Measurements from ENCODE around the gene PIP5KL1. TPM values are rescaled to one million over a fixed set of nuclear protein-coding genes. Genes with fewer than 3 reads are reported as not detected.
A peak's percentile ranks its signal among the peaks of the same experiment; 100 is the strongest.

Gene PIP5KL1
- total and polyA plus RNA-seq, 4 donors, result 2.0 to 9.0 (median 4.9) TPM

DNA sequence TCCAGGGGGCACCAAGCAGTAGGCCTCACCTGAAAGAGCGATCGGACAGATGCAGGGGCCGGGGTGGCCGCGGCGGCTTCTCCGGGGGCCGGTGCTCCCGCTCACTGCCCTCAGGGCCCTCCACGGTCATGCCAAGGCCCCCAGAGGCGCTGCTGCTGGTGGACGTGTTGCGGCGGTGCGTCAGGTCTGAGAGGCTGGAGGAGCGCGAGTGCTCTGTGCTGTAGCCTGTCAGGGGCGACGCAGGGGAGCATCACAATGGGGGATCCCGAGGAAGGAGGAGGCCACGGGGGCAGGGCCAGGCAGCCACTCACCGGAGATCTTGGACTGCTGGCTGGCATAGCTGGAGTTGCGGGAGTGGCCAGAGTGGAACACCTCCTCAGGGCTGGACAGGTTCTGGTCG, 14.8 kb upstream of the PIP5KL1 start:
- WGBS, 2 donors, result 92 to 95% methylated on average over 24 of the region's 24 CpGs
- Histone ChIP-seq H3K4me1 (ENCODE audit: control insufficient read depth in 5 of 5, insufficient read depth in 5 of 5, low read length in 5 of 5) (peaks cover 0 to 23% (median 5%) of the 10 kb centered on the region in 5 donors), H3K4me3 (no peak overlapping the region), H3K27ac (ENCODE audit: low read depth in 1 of 2, low read length in 1 of 2) (no peak overlapping the region), H3K36me3 (ENCODE audit: control insufficient read depth in 4 of 4, insufficient read depth in 4 of 4, low read length in 4 of 4) (peaks cover 0 to 37% (median 18%) of the 10 kb centered on the region in 4 donors), H3K9ac (ENCODE audit: insufficient read depth in 1 of 2, low read length in 2 of 2) (no peak overlapping the region), H3K9me3 (ENCODE audit: control insufficient read depth in 4 of 4, insufficient read depth in 3 of 4, low read length in 3 of 4) (no peaks in the 10 kb centered on the region), H3K27me3 (ENCODE audit: control insufficient read depth in 3 of 3, insufficient read depth in 3 of 3, low read length in 2 of 3) (no peaks in the 10 kb centered on the region)
- TF ChIP-seq, protein P1, sequence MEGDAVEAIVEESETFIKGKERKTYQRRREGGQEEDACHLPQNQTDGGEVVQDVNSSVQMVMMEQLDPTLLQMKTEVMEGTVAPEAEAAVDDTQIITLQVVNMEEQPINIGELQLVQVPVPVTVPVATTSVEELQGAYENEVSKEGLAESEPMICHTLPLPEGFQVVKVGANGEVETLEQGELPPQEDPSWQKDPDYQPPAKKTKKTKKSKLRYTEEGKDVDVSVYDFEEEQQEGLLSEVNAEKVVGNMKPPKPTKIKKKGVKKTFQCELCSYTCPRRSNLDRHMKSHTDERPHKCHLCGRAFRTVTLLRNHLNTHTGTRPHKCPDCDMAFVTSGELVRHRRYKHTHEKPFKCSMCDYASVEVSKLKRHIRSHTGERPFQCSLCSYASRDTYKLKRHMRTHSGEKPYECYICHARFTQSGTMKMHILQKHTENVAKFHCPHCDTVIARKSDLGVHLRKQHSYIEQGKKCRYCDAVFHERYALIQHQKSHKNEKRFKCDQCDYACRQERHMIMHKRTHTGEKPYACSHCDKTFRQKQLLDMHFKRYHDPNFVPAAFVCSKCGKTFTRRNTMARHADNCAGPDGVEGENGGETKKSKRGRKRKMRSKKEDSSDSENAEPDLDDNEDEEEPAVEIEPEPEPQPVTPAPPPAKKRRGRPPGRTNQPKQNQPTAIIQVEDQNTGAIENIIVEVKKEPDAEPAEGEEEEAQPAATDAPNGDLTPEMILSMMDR (IDR thresholded peaks at IDR 0.05; ENCODE audit: control extremely low read depth, extremely low read depth), result no peak
- DNase-seq (no peak), ATAC-seq (ENCODE audit: insufficient read depth, low FRiP score) (no peak)

- 95 to 96% methylated on average over 38 of the region's 38 CpGs for WGBS, 2 donors
- ATAC-seq (ENCODE audit: insufficient read depth, low FRiP score), result no peak
- no peak overlapping the region for H3K9ac ChIP-seq (ENCODE audit: insufficient read depth in 1 of 2, low read length in 2 of 2)
- H3K27ac ChIP-seq (ENCODE audit: low read depth in 1 of 2, low read length in 1 of 2), result no peak overlapping the region
- H3K4me3 ChIP-seq, result no peak overlapping the region
- peaks cover 0 to 23% (median 5%) of the 10 kb centered on the region in 5 donors for H3K4me1 ChIP-seq (ENCODE audit: control insufficient read depth in 5 of 5, insufficient read depth in 5 of 5, low read length in 5 of 5)
- DNase-seq, result no peak
- no peaks in the 10 kb centered on the region for H3K9me3 ChIP-seq (ENCODE audit: control insufficient read depth in 4 of 4, insufficient read depth in 3 of 4, low read length in 3 of 4)
- TF ChIP-seq, protein P1 (IDR thresholded peaks at IDR 0.05; ENCODE audit: control extremely low read depth, extremely low read depth), result no peak
- H3K27me3 ChIP-seq (ENCODE audit: control insufficient read depth in 3 of 3, insufficient read depth in 3 of 3, low read length in 2 of 3), result no peaks in the 10 kb centered on the region
- peaks cover 0 to 37% (median 20%) of the 10 kb centered on the region in 4 donors for H3K36me3 ChIP-seq (ENCODE audit: control insufficient read depth in 4 of 4, insufficient read depth in 4 of 4, low read length in 4 of 4)
Measured at GRCh38 chr9:127944586-127945218, 14.1 kb upstream of the PIP5KL1 start.

DNA sequence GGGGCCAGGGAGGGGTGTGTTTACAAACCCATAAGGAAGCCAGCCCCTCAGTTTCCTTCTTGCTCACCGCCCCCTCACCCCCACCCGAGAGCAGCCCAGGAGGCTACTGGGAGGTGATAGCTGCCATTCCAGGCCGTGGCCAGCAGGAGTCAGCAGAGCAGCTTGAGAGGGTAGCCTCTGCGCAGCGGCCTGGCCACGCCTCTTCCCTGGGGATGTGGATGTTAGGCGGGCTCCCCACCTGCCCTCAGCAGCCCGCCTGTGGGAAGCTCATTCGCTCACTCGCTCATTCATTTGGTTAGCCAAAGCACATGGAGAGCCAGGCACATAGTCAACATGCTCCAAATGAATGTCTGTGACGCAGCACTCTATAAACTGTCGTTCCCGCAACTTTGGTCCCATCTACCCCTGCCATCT, 13.2 kb upstream of the PIP5KL1 start:
- no peak overlapping the region for H3K27ac ChIP-seq (ENCODE audit: low read depth in 1 of 2, low read length in 1 of 2)
- no peaks in the 10 kb centered on the region for H3K9me3 ChIP-seq (ENCODE audit: control insufficient read depth in 4 of 4, insufficient read depth in 3 of 4, low read length in 3 of 4)
- TF ChIP-seq, protein P1 (IDR thresholded peaks at IDR 0.05; ENCODE audit: control extremely low read depth, extremely low read depth), result peak; percentile 89
- no peaks in the 10 kb centered on the region for H3K27me3 ChIP-seq (ENCODE audit: control insufficient read depth in 3 of 3, insufficient read depth in 3 of 3, low read length in 2 of 3)
- peak; percentile 78 for ATAC-seq (ENCODE audit: insufficient read depth, low FRiP score)
- H3K4me3 ChIP-seq, result no peak overlapping the region
- WGBS, 2 donors, result 30 to 38% methylated on average over 13 of the region's 13 CpGs
- H3K36me3 ChIP-seq (ENCODE audit: control insufficient read depth in 4 of 4, insufficient read depth in 4 of 4, low read length in 4 of 4), result peaks cover 0 to 37% (median 20%) of the 10 kb centered on the region in 4 donors
- DNase-seq, result peak; percentile 69 to 76 (median 70)
- H3K9ac ChIP-seq (ENCODE audit: insufficient read depth in 1 of 2, low read length in 2 of 2), result no peak overlapping the region
- peaks cover 0 to 23% (median 5%) of the 10 kb centered on the region in 5 donors for H3K4me1 ChIP-seq (ENCODE audit: control insufficient read depth in 5 of 5, insufficient read depth in 5 of 5, low read length in 5 of 5)
